ENCODE measurements around the gene C3orf70. TPM values are rescaled to one million over a fixed set of nuclear protein-coding genes. Genes with fewer than 3 reads are reported as not detected.

Gene C3orf70
- total and polyA plus RNA-seq, 3 donors from 2014 or later, result 11.9 to 33.5 (median 21.0) TPM

- no peak overlapping the region for H3K4me3 ChIP-seq
- DNase-seq, result no peak
- H3K27me3 ChIP-seq, result no peaks in the 10 kb centered on the region
- no peak for TF ChIP-seq POLR2A (IDR thresholded peaks at IDR 0.05)
- TF ChIP-seq, protein P1, sequence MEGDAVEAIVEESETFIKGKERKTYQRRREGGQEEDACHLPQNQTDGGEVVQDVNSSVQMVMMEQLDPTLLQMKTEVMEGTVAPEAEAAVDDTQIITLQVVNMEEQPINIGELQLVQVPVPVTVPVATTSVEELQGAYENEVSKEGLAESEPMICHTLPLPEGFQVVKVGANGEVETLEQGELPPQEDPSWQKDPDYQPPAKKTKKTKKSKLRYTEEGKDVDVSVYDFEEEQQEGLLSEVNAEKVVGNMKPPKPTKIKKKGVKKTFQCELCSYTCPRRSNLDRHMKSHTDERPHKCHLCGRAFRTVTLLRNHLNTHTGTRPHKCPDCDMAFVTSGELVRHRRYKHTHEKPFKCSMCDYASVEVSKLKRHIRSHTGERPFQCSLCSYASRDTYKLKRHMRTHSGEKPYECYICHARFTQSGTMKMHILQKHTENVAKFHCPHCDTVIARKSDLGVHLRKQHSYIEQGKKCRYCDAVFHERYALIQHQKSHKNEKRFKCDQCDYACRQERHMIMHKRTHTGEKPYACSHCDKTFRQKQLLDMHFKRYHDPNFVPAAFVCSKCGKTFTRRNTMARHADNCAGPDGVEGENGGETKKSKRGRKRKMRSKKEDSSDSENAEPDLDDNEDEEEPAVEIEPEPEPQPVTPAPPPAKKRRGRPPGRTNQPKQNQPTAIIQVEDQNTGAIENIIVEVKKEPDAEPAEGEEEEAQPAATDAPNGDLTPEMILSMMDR (IDR thresholded peaks at IDR 0.05), result no peak
- H3K27ac ChIP-seq, result no peak overlapping the region
- intact Hi-C loops (cut with DNase I; ENCODE audit: low total_unique reads), result no loop called here
- H3K4me1 ChIP-seq, result no peaks in the 10 kb centered on the region
- no peaks in the 10 kb centered on the region for H3K36me3 ChIP-seq (ENCODE audit: low read depth, missing control alignments)
- no peaks in the 10 kb centered on the region for H3K9me3 ChIP-seq
Measured at GRCh38 chr3:185093116-185093515, 59.7 kb downstream of the C3orf70 start.

DNA sequence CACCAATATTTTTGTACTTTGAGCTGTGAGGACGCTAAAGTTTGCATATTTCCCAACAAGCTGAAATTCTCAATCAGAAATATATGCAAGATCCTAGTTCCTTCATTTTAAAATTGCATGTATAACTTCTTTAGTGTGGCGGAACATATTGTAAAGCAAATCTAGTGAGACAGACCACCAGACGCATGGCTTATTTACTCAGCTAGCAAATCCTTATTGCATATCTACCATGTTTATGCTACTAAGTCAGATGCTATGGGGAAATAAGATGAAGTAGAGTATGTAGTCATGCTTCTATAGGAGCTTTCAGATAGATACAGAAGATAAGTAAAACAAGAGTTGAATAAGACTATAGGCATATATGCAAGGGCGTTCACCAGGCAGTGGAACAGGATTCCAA lies 62.0 kb downstream of the C3orf70 start:
- no peak overlapping the region for H3K4me3 ChIP-seq
- no peaks in the 10 kb centered on the region for H3K36me3 ChIP-seq (ENCODE audit: low read depth, missing control alignments)
- TF ChIP-seq, protein P1 (IDR thresholded peaks at IDR 0.05), result no peak
- no peak for TF ChIP-seq POLR2A (IDR thresholded peaks at IDR 0.05)
- 98% methylated on average over 4 of the region's 4 CpGs for WGBS, 2 donors
- H3K27ac ChIP-seq, result no peak overlapping the region
- H3K4me1 ChIP-seq, result no peaks in the 10 kb centered on the region
- H3K9me3 ChIP-seq, result no peaks in the 10 kb centered on the region
- intact Hi-C loops (cut with DNase I; ENCODE audit: low total_unique reads), result no loop called here
- no peak for DNase-seq
- no peaks in the 10 kb centered on the region for H3K27me3 ChIP-seq

DNA sequence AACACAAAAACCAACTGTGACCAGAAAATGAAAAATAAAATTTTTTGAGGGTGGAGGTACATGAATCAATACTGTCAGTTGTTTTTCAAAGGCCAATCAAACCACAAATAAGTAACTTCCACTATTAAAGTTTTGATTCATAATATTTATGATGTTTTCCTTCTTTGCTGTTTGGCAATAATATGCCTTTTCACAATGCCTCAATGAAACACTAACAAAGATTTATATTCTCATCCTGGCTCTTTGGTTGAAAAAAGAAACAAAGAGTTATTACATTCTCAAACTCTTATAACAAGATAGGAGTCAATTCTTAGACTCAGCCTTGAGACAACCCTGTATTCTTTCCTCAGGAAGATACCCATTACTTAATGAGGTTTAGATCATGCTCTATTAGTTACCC lies 63.1 kb downstream of the C3orf70 start:
- H3K4me1 ChIP-seq, result no peaks in the 10 kb centered on the region
- TF ChIP-seq, protein P1 (IDR thresholded peaks at IDR 0.05), result no peak
- TF ChIP-seq POLR2A (IDR thresholded peaks at IDR 0.05), result no peak
- intact Hi-C loops (cut with DNase I; ENCODE audit: low total_unique reads), result no loop called here

GRCh38 chr3:185089343-185089742 lies 63.5 kb downstream of the C3orf70 start:
- H3K27me3 ChIP-seq, result no peaks in the 10 kb centered on the region
- TF ChIP-seq, protein P1 (IDR thresholded peaks at IDR 0.05), result no peak
- TF ChIP-seq POLR2A (IDR thresholded peaks at IDR 0.05), result no peak
- intact Hi-C loops (cut with DNase I; ENCODE audit: low total_unique reads), result no loop called here
- no peaks in the 10 kb centered on the region for H3K4me1 ChIP-seq
- H3K36me3 ChIP-seq (ENCODE audit: low read depth, missing control alignments), result no peaks in the 10 kb centered on the region
- no peak for DNase-seq
- 33 to 35% methylated on average over 2 of the region's 2 CpGs for WGBS, 2 donors
- no peaks in the 10 kb centered on the region for H3K9me3 ChIP-seq
- H3K4me3 ChIP-seq, result no peak overlapping the region
- no peak overlapping the region for H3K27ac ChIP-seq

More for the DNA sequence above, 63.1 kb downstream of the C3orf70 start:
- no peaks in the 10 kb centered on the region for H3K27me3 ChIP-seq
- no peaks in the 10 kb centered on the region for H3K9me3 ChIP-seq
- no peak overlapping the region for H3K27ac ChIP-seq
- DNase-seq, result no peak
- no peaks in the 10 kb centered on the region for H3K36me3 ChIP-seq (ENCODE audit: low read depth, missing control alignments)
- H3K4me3 ChIP-seq, result no peak overlapping the region

GRCh38 chr3:185087419-185087818 lies 65.4 kb downstream of the C3orf70 start:
- Histone ChIP-seq H3K27ac (no peak overlapping the region), H3K4me3 (no peak overlapping the region), H3K9me3 (no peaks in the 10 kb centered on the region), H3K36me3 (ENCODE audit: low read depth, missing control alignments) (no peaks in the 10 kb centered on the region), H3K4me1 (no peaks in the 10 kb centered on the region), H3K27me3 (no peaks in the 10 kb centered on the region)
- 78 to 86% methylated on average over 3 of the region's 3 CpGs for WGBS, 2 donors
- DNase-seq, result no peak
- intact Hi-C loops (cut with DNase I; ENCODE audit: low total_unique reads), result no loop called here
- TF ChIP-seq POLR2A (IDR thresholded peaks at IDR 0.05), result no peak
- TF ChIP-seq, protein P1 (IDR thresholded peaks at IDR 0.05), result no peak
